Activated CD8-positive, alpha-beta memory T cell treated with anti-CD3 and anti-CD28 coated beads, Interleukin-2, amount 50 U/mL, for 24 hours (primary cell): Measurements from ENCODE around the gene NUCB1.

Experiments
- DNase-seq: peaks from one replicate; pipeline ENCODE4 v3.0.0-alpha.2; 2020; ENCODE audit errors: extremely low read depth

Gene NUCB1

DNA sequence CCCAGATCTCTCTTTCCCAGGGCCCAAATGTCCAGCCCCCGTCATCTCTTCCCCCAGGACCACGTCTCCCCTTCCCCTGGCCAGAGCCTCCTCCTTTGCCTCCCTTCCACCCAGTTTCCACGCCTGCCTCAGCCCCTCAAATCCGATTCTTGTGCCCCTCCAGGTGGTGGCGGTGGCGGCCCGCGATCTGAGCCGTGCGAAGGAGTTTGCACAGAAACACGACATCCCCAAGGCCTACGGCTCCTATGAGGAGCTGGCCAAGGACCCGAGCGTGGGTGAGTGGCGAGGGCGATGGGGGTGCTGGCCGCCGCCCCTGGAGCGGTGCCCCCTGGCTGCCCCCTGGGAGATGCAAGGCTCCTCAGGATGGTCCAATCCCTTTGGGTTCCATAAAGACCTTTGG lies 34.7 kb downstream of the NUCB1 start:
- DNase-seq, result no peak

DNA sequence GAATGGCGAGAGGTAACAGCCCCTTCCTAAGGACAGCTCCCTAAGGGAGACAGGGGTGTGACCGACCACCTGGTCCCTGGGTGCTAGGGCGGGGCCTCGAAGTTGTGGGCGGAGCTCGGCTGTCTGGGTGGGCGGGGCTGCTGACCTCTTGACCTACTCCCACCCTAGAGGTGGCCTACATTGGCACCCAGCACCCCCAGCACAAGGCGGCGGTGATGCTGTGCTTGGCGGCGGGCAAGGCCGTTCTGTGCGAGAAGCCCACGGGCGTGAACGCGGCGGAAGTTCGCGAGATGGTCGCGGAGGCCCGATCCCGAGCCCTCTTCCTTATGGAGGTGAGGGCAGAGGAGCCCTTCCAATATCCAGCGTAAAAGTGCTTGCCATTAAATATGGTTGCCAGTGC lies 35.8 kb downstream of the NUCB1 start:
- DNase-seq, result no peak

DNA sequence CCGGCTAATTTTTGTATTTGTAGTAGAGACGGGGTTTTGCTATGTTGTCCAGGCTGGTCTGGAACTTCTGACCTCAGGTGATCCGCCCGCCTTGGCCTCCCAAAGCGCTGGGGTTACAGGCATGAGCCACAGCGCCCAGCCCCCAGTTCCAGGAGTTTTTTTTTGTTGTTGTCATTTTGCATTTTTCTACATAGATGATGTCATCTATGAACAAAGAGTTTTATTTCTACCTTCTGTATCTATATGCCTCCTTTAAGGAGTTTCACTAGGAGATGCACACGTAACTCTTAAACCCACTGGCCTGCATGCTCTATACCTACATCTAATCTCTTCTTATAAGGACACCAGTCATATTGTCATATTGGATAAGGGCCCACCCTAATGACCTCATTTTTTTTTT lies 38.1 kb downstream of the NUCB1 start:
- DNase-seq, result no peak

DNA sequence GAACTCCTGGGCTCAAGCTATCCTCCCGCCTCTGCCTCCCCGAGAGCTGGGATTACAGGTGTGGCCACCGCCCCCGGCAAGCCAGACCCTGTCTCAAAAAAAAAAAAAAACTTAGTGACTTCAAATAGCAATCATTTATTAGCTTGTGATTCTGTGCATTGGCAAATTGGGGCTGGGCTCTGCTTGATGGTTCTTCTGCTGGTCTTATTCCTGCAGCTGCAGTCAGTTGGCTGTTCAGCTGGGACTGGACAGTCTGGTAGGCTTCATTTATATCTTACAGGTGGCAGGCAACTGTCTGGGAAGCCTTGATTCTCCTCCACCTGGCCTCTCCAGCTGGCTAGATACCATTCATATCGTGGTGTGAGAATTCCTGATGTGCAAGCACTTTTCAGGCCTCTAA lies 40.8 kb downstream of the NUCB1 start:
- DNase-seq, result no peak

DNA sequence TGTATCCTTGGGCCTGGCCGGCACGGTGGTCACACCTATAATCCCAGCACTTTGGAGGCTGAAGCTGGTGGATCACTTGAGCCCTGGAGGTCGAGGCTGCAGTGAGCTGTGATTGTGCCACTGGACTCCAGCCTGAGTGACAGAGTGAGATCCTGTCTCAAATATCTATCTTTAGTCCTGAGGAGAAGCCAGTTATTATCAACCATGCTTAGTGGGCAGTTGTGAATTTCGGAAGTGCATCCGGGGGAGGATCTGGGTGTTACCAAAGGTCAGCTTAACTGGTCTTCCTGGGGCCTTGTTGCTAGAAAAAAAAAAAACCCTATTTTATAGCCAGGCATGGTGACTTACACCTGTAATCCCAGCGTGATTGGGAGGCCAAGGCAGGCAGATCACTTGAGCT lies 43.0 kb downstream of the NUCB1 start:
- no peak for DNase-seq

DNA sequence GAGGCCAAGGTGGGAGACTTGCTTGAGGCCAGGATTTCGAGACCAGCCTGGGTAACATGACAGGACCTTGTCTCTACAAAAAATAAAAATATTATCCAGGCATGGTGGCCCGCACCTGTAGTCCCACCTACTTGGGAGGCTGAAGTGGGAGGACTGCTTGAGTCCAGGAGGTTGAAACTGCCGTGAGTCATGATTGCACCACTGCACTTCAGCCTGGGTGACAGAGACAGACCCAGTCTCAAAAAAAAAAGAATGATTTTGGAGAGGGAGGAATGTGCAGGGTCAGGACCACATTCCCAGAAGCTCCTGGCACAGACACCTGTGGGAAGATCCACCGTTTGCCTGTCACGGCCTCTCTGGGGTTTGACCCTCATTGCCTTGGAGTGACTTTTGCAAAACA lies 45.3 kb downstream of the NUCB1 start:
- DNase-seq, result no peak

DNA sequence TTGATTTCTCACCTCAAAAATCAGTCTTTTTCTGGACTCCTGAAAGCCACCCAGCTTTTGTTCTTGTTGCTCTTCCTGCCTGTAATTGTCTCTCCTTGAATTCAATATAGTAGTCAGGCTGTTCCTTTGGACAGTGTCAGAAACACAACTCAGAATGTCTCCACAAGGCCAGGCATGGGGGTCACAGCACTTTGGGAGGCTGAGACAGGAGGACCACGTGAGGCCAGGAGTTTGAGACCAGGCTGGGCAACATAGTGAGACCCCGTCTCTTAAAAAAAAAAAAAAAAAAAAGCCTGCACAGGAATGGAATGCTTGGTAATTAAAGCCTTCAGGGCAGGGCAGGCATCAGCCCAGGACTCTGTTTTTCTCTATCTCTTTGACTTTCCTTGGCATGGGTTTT lies 45.7 kb downstream of the NUCB1 start:
- no peak for DNase-seq

DNA sequence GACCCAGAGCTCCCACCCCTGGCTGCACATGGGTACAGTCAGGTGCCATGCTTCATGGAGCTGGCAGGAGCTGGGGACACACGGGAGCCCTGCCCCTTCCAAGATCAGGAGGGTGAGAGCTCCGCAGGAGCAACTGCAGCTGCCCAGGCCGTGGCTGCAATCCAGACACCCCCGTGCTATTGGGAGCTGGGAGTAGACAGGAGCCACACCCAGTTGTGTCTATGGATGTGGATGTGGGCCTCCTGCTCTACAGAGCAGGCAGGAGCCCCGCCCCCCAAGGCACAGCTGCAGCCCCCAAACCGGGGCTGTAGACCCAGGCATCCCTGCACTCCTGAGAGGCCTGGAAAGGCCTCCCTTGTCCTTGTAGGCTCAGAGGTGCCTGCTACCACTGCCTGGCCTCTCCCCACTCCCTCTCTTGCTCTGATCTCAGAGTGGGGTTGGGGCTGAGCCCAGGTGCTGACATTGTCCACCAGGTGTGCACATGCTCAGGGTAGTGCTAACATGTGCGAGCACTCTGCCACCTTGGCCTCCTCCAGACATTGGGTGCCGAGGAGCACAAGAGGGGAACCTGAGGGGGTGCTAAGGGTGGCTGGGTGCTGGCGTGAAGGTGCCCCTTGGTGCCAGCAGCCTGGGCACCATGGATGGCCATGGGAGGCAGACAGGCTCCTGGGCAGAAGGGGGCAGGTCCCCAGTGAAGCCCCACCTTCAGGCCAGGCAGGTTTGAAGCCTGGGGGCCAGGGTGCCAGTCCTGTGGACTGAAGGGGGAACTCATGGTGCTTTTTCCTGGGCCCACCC lies 46.5 kb downstream of the NUCB1 start:
- DNase-seq, result no peak

DNA sequence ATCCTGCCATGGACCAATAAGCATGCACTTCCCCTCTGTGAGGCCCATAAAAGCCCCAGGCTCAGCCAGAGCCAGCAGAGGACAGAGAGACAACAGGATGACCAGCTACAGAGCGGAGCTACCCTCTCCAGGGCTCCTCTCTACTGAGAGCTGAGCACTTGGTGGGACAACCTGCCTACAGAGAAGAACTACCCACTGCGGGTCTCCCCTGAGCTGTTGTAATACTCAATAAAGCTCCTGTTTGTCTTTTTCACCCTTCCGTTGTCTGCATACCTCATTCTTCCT lies 47.1 kb downstream of the NUCB1 start:
- DNase-seq, result no peak

DNA sequence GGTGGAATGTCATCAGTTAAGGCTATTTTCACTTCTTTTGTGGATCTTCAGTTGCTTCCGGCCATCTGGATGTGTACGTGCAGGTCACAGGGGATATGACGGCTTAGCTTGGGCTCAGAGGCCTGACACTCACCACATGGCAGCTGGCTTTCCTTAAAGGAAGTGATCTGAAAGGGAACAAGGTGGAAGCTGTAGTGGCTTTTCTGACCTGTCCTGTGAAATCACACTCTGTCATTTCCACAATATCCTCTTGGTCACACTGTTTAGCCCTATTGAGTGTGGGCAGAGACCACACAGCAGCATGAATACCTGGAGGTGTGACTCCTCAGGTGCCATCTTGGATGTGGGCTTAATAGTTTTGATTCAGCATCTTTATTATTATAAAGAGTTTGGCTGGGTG lies 50.0 kb downstream of the NUCB1 start:
- no peak for DNase-seq

DNA sequence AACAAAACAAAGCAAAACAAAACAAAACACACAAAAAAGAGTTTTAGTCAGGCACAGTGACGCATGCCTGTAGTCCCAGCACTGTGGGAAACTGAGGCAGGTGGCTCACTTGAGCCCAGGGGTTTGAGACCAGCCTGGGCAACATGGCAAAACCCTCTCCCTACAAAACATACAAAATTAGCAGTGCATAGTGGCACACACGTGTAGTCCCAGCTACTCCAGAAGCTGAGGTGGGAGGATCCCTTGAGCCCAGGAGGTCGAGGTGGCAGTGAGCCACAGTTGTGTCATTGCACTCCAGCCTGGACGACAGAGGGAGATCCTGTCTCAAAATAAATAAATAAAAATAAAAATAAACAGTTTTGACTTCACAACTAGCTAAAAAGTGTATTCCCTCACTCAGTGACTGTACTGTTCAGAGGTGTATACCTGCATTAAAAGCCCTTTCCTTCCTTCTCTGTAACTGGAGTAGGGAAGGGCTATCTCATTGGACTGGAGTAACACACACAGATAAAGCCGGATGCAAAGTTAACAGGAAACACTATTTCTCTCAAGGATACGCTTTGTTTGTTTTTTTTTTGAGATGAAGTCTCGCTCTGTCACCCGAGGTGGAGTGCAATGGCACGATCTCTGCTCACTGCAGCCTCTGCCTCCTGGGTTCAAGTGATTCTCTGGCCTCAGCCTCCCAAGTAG lies 50.9 kb downstream of the NUCB1 start:
- no peak for DNase-seq

DNA sequence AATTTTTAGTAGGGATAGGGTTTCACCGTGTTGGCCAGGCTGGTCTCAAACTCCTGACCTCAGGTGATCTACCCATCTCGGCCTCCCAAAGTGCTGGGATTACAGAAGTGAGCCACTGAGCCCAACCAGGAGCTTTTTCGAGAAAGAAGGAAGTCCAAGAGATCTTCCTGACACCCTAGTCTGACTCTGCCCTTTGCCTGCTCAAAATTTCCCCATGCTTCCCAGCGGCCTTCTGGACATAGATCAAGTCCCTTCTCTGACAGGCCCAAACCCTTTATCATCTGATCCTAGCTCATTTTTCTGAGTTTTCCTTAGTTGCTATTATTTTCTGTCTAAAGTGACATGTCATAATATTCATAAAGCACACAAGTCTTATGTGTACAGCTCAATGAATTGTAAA lies 53.0 kb downstream of the NUCB1 start:
- DNase-seq, result no peak

DNA sequence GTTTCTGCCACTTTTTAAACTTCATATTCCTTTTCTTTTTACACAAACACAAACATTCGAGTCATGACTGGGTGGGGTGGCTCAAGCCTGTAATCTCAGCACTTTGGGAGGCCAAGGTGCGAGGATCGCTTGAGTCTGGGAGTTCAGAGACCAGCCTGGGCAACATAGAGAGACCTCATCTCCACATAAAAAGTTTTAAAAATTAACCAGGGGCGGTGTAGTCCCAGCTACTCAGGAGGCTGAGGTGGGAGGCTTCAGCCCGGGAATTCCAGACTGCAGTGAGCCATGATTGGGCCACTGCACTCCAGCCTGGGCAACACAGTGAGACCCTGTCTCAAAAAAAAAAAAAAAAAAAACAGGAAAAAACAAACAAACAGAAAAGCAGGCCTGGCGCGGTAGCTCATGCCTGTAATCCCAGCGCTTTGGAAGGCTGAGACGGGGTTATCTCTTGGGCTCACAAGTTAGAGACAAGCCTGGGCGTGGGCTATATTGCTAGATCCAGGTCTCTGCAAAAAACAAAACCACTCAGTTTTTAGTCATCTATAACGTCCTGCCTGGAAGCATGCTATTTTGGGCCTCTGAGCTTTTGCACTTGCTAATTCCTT lies 54.0 kb downstream of the NUCB1 start:
- no peak for DNase-seq

DNA sequence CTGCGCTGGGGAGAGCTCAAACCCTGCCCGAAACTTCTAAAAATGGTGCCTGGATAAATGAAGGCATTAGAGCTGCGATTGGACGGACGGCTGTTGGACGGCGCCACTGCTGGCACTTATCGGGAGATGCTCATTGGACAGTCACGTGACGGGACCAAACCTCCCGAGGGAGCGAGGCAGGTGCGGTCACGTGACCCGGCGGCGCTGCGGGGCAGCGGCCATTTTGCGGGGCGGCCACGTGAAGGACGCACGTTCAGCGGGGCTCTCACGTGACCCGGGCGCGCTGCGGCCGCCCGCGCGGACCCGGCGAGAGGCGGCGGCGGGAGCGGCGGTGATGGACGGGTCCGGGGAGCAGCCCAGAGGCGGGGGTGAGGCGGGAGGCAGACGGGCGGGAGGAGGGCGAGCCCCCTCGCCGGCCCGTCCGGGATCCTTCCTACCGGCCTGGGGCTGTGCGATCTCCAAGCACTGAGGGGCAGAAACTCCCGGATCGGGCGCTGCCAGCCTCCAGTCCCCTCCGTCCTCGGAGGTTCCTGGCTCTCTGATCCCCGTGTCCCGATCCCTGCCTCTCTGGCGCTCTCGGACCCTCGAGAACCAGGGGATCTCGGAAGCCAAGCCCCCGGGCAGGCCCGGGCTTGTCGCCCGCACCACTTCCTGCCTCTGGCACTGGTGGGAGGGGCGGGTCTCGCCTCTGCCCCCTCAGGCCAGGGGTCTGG lies 54.6 kb downstream of the NUCB1 start, which contains the start of gene BAX:
Gene BAX, plus strand, starts transcription at position 281 of the 713 bp plus-strand sequence. Its CDS starts 54 bp downstream, at position 335.
- DNase-seq, result peak; percentile 88

DNA sequence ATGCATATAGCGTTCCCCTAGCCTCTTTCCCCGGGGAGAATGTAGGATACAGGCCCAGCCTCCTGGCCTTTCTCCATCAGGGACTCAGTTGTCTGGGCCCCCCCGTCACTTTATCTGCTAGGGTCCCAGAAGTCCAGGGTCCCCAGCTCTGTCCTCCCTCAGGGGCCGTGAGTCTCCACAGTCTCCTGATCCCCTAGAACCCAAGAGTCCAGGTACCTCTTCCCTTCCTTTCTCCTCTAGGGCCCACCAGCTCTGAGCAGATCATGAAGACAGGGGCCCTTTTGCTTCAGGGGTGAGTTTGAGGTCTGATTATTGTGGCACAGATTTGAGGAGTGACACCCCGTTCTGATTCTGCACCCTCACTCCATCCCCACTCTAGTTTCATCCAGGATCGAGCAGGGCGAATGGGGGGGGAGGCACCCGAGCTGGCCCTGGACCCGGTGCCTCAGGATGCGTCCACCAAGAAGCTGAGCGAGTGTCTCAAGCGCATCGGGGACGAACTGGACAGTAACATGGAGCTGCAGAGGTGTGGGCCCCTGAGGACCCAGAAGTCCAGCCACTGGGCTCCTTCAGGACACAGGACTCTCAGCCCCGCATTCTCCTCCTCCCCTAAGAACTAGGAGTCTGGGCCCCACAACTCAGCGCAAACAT lies 55.3 kb downstream of the NUCB1 start:
- no peak for DNase-seq

DNA sequence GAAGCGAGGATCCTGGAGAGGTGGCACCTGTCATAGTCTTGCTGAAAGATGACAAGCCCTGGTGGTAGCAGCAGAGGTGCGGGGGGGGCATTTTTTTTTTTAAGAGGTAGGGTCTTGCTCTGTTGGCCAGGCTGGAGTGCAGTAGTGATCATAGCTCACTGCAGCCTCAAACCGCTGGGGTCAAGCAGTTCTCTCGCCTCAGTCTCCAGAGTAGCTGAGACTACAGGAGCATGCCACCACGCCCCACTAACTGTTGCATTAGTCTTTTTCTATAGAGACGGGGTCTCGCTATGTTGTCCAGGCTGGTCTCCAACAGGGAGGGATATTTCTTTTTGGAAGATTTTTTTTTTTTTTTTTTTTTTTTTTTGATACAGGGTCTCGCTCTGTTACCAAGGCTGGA lies 57.9 kb downstream of the NUCB1 start:
- DNase-seq, result no peak

DNA sequence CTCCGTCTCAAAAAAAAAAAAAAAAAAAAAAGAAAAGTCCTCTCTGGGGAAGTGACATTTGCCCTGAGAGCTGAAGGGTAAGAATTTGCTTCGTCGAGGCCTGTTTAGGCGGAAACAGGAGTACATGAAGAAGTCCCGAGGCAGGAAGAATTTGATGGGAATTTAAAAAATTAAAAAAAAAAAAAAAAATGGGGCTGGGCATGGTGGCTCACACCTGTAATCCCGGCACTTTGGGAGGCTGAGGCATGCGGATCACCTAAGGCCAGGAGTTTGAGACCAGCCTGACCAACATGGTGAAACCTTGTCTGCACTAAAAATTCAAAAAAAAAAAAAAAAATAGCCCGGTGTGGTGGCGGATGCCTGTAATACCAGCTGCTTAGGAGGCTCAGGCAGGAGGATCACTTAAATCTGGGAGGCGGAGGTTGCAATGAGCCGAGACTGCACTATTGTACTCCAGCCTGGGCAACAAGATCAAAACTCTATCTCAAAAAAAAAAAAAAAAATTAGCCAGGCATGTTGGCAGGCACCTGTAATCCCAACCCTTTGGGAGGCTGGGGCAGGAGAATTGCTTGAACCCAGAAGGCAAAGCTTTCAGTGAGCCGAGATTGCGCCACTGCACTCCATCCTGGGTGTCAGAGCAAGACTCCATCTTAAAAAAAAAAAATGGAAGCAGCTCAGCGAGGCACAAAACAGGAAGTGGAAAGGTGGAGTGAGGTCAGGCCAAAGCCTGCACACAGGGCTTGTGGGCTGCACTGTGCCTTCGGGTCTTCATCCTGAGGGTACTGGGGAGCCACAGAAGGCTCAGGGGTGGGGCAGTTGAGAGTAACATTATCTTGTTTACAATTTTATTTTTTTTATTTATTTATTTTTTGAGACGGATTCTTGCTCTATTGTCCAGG lies 59.5 kb downstream of the NUCB1 start:
- DNase-seq, result no peak

DNA sequence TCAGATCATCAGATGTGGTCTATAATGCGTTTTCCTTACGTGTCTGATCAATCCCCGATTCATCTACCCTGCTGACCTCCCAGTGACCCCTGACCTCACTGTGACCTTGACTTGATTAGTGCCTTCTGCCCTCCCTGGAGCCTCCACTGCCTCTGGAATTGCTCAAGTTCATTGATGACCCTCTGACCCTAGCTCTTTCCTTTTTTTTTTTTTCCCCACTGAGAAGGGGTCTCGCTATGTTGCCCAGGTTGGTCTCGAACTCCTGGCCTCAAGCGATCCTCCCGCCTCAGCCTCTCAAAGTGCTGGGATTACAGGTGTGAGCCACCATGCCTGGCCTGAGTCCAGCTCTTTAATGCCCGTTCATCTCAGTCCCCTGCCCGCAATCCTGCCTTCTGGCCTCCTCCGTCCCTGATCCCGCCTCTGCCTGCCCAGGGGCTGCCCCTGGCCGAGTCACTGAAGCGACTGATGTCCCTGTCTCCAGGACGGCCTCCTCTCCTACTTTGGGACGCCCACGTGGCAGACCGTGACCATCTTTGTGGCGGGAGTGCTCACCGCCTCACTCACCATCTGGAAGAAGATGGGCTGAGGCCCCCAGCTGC lies 61.0 kb downstream of the NUCB1 start:
- no peak for DNase-seq

DNA sequence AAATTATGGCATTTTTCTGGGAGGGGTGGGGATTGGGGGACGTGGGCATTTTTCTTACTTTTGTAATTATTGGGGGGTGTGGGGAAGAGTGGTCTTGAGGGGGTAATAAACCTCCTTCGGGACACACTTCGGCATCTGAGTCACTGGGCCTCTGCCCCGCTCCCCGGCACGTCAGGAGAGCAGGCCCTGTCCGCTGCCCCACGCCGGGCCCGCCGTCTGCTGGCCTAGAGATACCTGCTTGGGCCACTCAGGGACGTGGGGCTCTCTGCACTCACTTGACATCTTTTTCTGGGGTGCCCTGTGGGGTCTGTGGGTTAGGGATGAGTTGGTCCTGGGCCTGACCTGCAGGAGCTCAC lies 61.5 kb downstream of the NUCB1 start:
- no peak for DNase-seq

DNA sequence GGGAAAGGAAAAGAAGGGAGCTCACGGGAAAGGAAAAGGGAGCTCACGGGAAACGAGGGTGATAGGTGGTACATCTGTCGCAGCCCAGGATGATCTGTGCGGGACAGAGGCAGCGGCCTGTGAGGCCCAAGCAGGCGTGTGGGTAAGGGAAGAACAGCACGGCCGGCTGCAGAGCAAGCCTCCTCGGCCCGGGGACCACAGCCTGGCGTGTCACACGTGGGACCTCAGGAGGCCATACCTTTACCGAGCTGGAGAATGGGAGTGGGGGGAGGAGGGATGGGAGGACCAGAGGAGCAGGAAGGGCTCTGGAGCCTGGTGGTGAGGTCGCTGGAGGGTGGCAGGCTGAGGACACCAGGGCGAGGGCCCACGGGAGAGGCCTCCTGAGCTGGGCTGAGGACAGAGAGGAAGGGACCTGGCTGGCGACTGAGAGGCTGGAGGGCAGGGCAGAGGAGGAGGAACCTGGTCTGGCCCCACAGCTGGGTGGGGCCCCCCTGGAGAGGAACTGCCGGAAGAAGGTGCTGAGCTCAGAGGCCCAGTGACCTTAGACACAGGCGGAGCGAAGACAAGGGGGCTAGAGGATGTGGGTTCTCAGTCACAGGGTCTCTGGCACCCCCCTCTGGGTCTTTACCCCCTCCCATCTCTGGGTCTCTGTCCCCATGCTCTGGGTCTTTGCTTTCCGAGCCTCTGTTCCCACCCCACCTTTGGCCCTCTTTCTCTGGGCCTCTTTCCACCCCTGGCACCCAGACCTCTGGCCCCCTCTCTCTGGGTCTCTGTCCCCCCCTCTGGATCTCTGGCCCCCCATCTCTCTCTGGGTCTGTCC lies 62.1 kb downstream of the NUCB1 start:
- no peak for DNase-seq
